ENCODE data around the gene MED20. TPM values are rescaled to one million over a fixed set of nuclear protein-coding genes. Genes with fewer than 3 reads are reported as not detected.

The MED20 gene
- total RNA-seq, 4 donors from 2014 or later = 6.8 to 12.5 (median 11.2) TPM

DNA sequence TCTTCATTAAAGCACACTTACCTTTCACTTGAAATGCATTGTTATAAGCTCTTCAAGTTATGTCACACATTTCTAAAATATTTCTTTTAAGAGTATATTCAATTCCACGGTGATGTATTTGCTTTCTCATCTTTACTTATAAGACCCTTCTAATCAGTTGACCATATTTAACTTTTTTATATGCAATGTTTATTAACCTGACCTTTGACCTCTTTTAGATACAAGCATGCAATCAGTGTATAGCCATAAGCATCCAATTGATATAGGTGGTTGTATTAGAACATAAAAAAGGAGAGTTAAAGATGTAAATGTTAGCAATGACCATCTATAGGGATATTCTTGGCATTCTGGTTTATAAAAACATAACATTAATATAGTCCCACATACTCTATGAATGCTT, 35.0 kb downstream of the MED20 start:
- TF ChIP-seq, protein P1, sequence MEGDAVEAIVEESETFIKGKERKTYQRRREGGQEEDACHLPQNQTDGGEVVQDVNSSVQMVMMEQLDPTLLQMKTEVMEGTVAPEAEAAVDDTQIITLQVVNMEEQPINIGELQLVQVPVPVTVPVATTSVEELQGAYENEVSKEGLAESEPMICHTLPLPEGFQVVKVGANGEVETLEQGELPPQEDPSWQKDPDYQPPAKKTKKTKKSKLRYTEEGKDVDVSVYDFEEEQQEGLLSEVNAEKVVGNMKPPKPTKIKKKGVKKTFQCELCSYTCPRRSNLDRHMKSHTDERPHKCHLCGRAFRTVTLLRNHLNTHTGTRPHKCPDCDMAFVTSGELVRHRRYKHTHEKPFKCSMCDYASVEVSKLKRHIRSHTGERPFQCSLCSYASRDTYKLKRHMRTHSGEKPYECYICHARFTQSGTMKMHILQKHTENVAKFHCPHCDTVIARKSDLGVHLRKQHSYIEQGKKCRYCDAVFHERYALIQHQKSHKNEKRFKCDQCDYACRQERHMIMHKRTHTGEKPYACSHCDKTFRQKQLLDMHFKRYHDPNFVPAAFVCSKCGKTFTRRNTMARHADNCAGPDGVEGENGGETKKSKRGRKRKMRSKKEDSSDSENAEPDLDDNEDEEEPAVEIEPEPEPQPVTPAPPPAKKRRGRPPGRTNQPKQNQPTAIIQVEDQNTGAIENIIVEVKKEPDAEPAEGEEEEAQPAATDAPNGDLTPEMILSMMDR (IDR thresholded peaks at IDR 0.05) = no peak
- DNase-seq (ENCODE audit: low spot score) (no peak), ATAC-seq (ENCODE audit: low FRiP score) (no peak)

DNA sequence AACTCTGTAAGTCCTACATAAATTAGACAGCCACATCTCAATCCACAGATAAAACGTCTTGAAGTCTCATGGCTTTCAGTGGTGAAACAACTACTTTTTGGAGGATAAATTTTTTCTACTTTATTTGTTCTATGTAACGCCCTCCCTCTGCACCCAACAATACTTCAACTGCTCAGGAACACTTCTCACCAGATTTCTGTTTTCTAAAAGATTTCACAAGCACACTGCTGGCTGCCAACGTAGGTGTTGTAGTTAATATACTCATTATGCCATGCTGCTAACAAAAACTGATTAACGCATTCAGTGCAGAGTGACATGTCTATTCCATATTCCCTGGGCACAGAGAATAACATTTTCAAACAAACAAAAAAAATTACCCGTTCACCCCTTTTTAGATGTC, 36.0 kb downstream of the MED20 start:
- DNase-seq (ENCODE audit: low spot score) (no peak), ATAC-seq (ENCODE audit: low FRiP score) (no peak)
- TF ChIP-seq, protein P1 (IDR thresholded peaks at IDR 0.05) = no peak

DNA sequence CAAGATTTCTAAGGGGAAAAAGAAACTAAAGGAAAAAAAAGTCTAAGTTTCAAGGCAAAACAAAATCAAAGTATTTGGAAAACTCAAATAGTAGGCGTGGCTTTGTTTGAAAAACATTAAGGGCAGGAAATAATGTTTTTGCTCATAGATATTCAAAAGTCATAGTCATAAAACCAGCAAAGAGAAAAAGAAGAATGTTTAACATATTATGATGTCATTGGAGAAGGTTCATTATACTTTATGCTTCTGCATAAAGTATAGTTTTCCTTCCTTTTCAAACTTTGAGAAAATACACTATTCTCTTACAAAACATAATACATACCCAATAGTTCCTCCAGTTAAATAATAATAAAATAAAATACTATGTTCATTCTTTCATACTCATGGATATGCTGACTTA, 39.4 kb downstream of the MED20 start:
- DNase-seq (ENCODE audit: low spot score) = no peak
- no peak for ATAC-seq (ENCODE audit: low FRiP score)
- TF ChIP-seq, protein P1 (IDR thresholded peaks at IDR 0.05) = no peak

DNA sequence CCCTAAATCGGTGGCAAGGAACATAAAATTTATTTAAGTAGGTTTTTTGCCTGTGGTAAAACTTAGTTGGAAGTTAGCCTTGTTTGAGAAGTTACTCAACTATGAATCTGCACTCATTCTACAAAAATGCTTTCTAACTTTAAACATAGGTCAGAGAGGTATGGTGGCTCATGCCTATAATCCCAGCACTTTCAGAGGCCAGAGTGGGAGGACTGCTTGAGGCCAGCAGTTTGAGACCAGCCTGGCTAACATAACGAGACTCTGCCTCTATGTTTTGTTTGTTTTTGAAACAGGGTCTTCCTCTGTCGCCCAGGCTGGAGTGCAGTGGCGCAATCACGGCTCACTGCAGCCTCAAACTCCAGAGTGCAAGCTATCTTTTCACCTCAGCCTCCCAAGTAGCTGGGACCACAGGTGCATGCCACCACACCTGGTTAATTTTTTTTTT, 42.0 kb downstream of the MED20 start:
- no peak for DNase-seq (ENCODE audit: low spot score)
- ATAC-seq (ENCODE audit: low FRiP score) = no peak
- TF ChIP-seq, protein P1 (IDR thresholded peaks at IDR 0.05) = no peak

DNA sequence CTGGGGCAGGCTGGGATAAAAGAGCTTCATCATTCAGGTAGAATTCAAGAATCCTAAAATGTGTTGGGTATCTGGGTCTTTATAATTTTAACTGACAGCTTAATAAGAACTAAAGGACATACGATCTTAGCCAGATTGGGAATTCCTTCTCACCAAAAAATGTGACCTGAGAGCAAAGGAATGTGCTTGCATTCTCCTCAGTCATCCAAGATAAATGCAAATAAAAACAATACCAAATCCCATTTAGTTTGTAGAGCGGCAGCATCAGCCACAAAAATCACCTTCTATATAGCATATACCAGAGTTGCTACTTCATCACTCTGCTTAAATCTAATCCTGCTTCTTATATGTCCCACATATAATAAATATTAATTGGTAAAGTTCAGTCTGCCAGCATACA, 42.7 kb downstream of the MED20 start:
- TF ChIP-seq, protein P1 (IDR thresholded peaks at IDR 0.05) = no peak
- ATAC-seq (ENCODE audit: low FRiP score) (no peak), DNase-seq (ENCODE audit: low spot score) (no peak)

DNA sequence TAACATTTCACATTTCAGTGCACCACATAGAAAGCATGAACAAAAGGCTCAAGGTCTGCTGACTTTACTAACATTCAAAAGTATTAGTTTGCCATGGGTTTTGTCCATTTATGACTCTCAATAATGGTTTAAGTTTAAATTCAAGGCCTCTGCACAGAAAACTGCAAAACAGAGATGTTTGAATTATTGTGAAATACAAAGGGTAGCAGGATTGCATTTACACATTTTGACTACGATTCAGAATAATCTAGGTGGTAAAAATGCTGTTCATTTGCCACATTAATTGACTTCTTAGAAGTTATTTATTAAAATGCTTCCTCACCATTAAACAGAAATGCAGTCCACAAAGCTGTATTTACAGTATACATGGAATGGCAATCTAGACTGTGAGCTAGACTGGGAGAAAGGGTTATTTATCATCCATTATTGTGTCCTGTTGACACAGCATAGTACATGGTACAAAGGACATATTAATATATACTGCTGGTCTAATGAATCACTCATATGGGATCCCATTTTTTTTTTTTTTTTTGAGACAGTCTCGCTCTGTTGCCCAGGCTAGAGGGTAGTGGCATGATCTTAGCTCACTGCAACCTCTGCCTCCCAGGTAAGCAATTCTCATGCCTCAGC, 43.8 kb downstream of the MED20 start:
- ATAC-seq (ENCODE audit: low FRiP score) (no peak), DNase-seq (ENCODE audit: low spot score) (no peak)
- TF ChIP-seq, protein P1 (IDR thresholded peaks at IDR 0.05) = no peak

DNA sequence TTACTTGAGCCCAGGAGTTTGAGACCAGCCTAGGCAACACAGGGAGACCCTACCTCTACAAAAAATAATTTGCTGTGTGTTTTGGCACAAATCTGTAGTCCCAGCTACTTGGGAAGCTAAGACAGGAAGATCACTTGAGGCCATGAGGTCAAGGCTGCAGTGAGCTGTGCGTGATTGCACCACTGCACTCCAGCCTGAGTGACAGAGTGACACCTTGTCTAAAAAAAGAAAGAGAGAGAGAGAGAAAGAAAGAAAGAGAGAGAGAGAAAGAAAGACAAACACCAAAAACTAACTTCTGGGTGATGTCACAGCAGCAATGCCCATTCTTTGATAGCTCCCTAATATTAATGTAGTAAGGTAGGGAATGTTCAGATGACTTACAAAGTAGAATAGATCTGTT, 46.2 kb downstream of the MED20 start:
- DNase-seq (ENCODE audit: low spot score) (no peak), ATAC-seq (ENCODE audit: low FRiP score) (no peak)
- TF ChIP-seq, protein P1 (IDR thresholded peaks at IDR 0.05) = no peak
